H1 (cell line): ENCODE data around the gene R3HCC1L. TPM values are rescaled to one million over a fixed set of nuclear protein-coding genes. Genes with fewer than 3 reads are reported as not detected.
A peak's percentile ranks its signal among the peaks of the same experiment; 100 is the strongest.

Source experiments
- CTCF ChIA-PET: fragments of 300-600 bp; sonication (Branson Sonifier 250); formaldehyde crosslinking; loops from one replicate; lab custom pipeline; 2021; ENCODE audit not compliant: partially characterized antibody; lab: Charles Lee
- POLR2A ChIA-PET: fragments of 300-600 bp; sonication (Branson Sonifier 250); formaldehyde crosslinking; loops from one replicate; lab custom pipeline; 2021; ENCODE audit warnings: inconsistent platforms; ENCODE audit not compliant: partially characterized antibody; lab: Charles Lee
- DNase-seq, 2 experiments: peaks; one replicate each; pipeline versions ENCODE4 v3.0.0 to v3.0.0-alpha.2; 2010 to 2022; ENCODE audit warnings: low spot score in 2 of 2, low read depth in 1 of 2, mixed read lengths in 1 of 2
- FAIRE-seq: peaks from 2 replicates; lab custom pipeline; 2011; peaks lifted over from hg19 to GRCh38; lab: Jason Lieb, UNC
- H2AFZ ChIP-seq: 2 replicates; pipeline ENCODE4 v1.8.1; 2012; ENCODE audit warnings: low read length, inconsistent platforms
- H2AK5ac ChIP-seq: 2 replicates; pipeline ENCODE4 v1.6.1; 2013; ENCODE audit warnings: low read depth, low read length
- H2BK120ac ChIP-seq: replicated peaks from 2 replicates; pipeline ENCODE3; 2013; ENCODE audit warnings: low read depth, low read length, inconsistent platforms
- H2BK12ac ChIP-seq: 2 replicates; pipeline ENCODE4 v1.6.1; 2013; ENCODE audit warnings: low read depth, low read length
- H2BK15ac ChIP-seq: 2 replicates; pipeline ENCODE4 v1.6.1; 2013; ENCODE audit warnings: low read length
- H2BK20ac ChIP-seq: 2 replicates; pipeline ENCODE4 v1.6.1; 2013; ENCODE audit warnings: low read length
- H2BK5ac ChIP-seq: 2 replicates; pipeline ENCODE4 v1.6.1; 2013; ENCODE audit warnings: low read depth, low read length
- H3K14ac ChIP-seq: 2 replicates; pipeline ENCODE4 v1.6.1; 2013; ENCODE audit warnings: inconsistent platforms; ENCODE audit not compliant: insufficient read length
- H3K18ac ChIP-seq: 2 replicates; pipeline ENCODE4 v1.6.1; 2013; ENCODE audit warnings: low read length; ENCODE audit errors: extremely low read depth
- H3K23ac ChIP-seq: 2 replicates; pipeline ENCODE4 v1.6.1; 2013; ENCODE audit warnings: inconsistent platforms; ENCODE audit not compliant: insufficient read length
- H3K23me2 ChIP-seq: 2 replicates; pipeline ENCODE4 v1.6.1; 2013; ENCODE audit warnings: low read depth, low read length
- H3K27ac ChIP-seq: 2 replicates; pipeline ENCODE4 v1.6.1; 2011; ENCODE audit warnings: low read depth, low read length, inconsistent platforms
- H3K27me3 ChIP-seq, 4 experiments: replicated peaks in 1 of 4; 1 replicate in 1 of 4; 2 replicates in 3 of 4; pipeline versions ENCODE4 v1.6.1 to v1.8.1; 2011 to 2013; ENCODE audit warnings: low read length in 3 of 4, mild to moderate bottlenecking in 3 of 4, inconsistent platforms in 2 of 4, mixed read lengths in 2 of 4, moderate library complexity in 1 of 4; ENCODE audit not compliant: control insufficient read depth in 3 of 4, insufficient read depth in 3 of 4; ENCODE audit errors: extremely low read depth in 1 of 4
- H3K36me3 ChIP-seq, 4 experiments: 2 replicates each; pipeline versions ENCODE4 v1.6.1 to v1.8.1; 2011 to 2013; ENCODE audit warnings: mild to moderate bottlenecking in 4 of 4, low read length in 3 of 4, moderate library complexity in 2 of 4, control low read depth in 1 of 4, inconsistent platforms in 1 of 4; ENCODE audit not compliant: insufficient read depth in 4 of 4, control insufficient read depth in 2 of 4
- H3K4ac ChIP-seq: replicated peaks from 2 replicates; pipeline ENCODE3; 2013; ENCODE audit warnings: low read length, low read depth, mixed read lengths, inconsistent platforms; ENCODE audit not compliant: insufficient read length
- H3K4me1 ChIP-seq, 4 experiments: replicated peaks in 1 of 4; 1 replicate in 1 of 4; 2 replicates in 3 of 4; pipeline versions ENCODE4 v1.6.1 to v1.8.1; 2011 to 2013; ENCODE audit warnings: low read length in 3 of 4, inconsistent platforms in 2 of 4, mixed read lengths in 1 of 4; ENCODE audit not compliant: insufficient read depth in 4 of 4, control insufficient read depth in 3 of 4
- H3K4me2 ChIP-seq, 2 experiments: 2 replicates each; pipeline versions ENCODE4 v1.6.1 to v1.8.1; 2011 to 2013; ENCODE audit warnings: low read depth in 2 of 2, low read length in 2 of 2, control low read depth in 1 of 2, inconsistent platforms in 1 of 2, mild to moderate bottlenecking in 1 of 2; ENCODE audit not compliant: insufficient read depth in 1 of 2
- H3K4me3 ChIP-seq, 4 experiments: fragments of 200-600, 300-600 bp in 1 of 4; sonication (generic), shearing (Covaris generic), sonication (Bioruptor Twin) in 1 of 4; 2 replicates each; pipeline versions ENCODE4 v1.5.1 to v1.8.1; 2011 to 2016; ENCODE audit warnings: low read length in 4 of 4, low read depth in 3 of 4, control low read depth in 2 of 4, inconsistent platforms in 2 of 4, mild to moderate bottlenecking in 2 of 4, mixed read lengths in 1 of 4, moderate library complexity in 1 of 4; ENCODE audit not compliant: insufficient read depth in 2 of 4; ENCODE audit errors: extremely low read depth in 1 of 4
- H3K56ac ChIP-seq: replicated peaks from 2 replicates; pipeline ENCODE3; 2013; ENCODE audit warnings: low read depth, mild to moderate bottlenecking, mixed read lengths, low read length, inconsistent platforms; ENCODE audit not compliant: insufficient read length
- H3K79me1 ChIP-seq: 2 replicates; pipeline ENCODE4 v1.6.1; 2013; ENCODE audit warnings: low read depth, low read length, control low read depth
- H3K79me2 ChIP-seq, 2 experiments: 2 replicates each; pipeline versions ENCODE4 v1.6.1 to v1.8.1; 2012 to 2013; ENCODE audit warnings: low read length in 2 of 2, mild to moderate bottlenecking in 2 of 2, inconsistent platforms in 1 of 2; ENCODE audit not compliant: insufficient read depth in 2 of 2, control insufficient read depth in 1 of 2
- H3K9ac ChIP-seq, 4 experiments: replicated peaks in 1 of 4; 1 replicate in 1 of 4; 2 replicates in 3 of 4; pipeline versions ENCODE4 v1.6.1 to v1.8.1; 2011 to 2013; ENCODE audit warnings: low read depth in 3 of 4, low read length in 3 of 4, control low read depth in 2 of 4, mild to moderate bottlenecking in 2 of 4, moderate library complexity in 2 of 4, inconsistent platforms in 1 of 4; ENCODE audit errors: extremely low read depth in 1 of 4
- H3K9me3 ChIP-seq, 2 experiments: 2 replicates each; pipeline versions ENCODE4 v1.6.1 to v1.8.1; 2012 to 2013; ENCODE audit warnings: mild to moderate bottlenecking in 2 of 2, moderate library complexity in 2 of 2, control low read depth in 1 of 2, inconsistent platforms in 1 of 2, low read depth in 1 of 2, low read length in 1 of 2, mixed read lengths in 1 of 2; ENCODE audit not compliant: insufficient read depth in 2 of 2
- H4K20me1 ChIP-seq, 2 experiments: replicated peaks in 1 of 2; 2 replicates each; pipeline versions ENCODE3 to v1.8.1; 2011 to 2013; ENCODE audit warnings: inconsistent platforms in 2 of 2, low read length in 2 of 2, mild to moderate bottlenecking in 1 of 2; ENCODE audit not compliant: insufficient read depth in 2 of 2, control insufficient read depth in 1 of 2
- H4K5ac ChIP-seq: 2 replicates; pipeline ENCODE4 v1.6.1; 2013; ENCODE audit warnings: low read length, low read depth, mixed read lengths, inconsistent platforms; ENCODE audit not compliant: insufficient read length
- H4K8ac ChIP-seq: 2 replicates; pipeline ENCODE4 v1.8.0; 2013; ENCODE audit warnings: mild to moderate bottlenecking, moderate library complexity, low read length, inconsistent platforms; ENCODE audit not compliant: insufficient read depth; ENCODE audit errors: extremely low read depth
- H4K91ac ChIP-seq: replicated peaks from 2 replicates; pipeline ENCODE3; 2013; ENCODE audit warnings: low read length, mixed read lengths, inconsistent platforms; ENCODE audit not compliant: insufficient read length
- KDM1A ChIP-seq: fragments of 200-600, 300-600 bp; sonication (generic); IDR thresholded peaks from 2 replicates; pipeline ENCODE4 v1.7.1; 2016; ENCODE audit warnings: mild to moderate bottlenecking, low read length, borderline replicate concordance
- KDM5A ChIP-seq: fragments of 200-600 bp; IDR thresholded peaks from 2 replicates; pipeline ENCODE4 v1.7.1; 2012; ENCODE audit warnings: mild to moderate bottlenecking, low read length, inconsistent platforms, mixed read lengths
- WGBS, 2 experiments: shearing (Covaris generic) in 1 of 2; methylation state at CpG; one replicate each; pipeline versions ENCODE4 v1.1.6 to v1.1.7; 2013 to 2015; ENCODE audit warnings: low lambda C conversion rate in 2 of 2, mixed read lengths in 2 of 2, inconsistent platforms in 1 of 2, low coverage in 1 of 2, missing lambda C conversion rate in 1 of 2; ENCODE audit not compliant: insufficient replicate concordance in 2 of 2, insufficient coverage in 1 of 2, insufficient read length in 1 of 2; ENCODE audit errors: extremely low coverage in 1 of 2, missing lambda C conversion rate in 1 of 2; 5-methylcytosine and 5-hydroxymethylcytosine counted together
- polyA plus RNA-seq, 7 experiments: library from polyadenylated mRNA; depleted of rRNA in 3 of 7; stranded (reverse) in 5 of 7; unstranded in 2 of 7; fragments of >200 nt in 5 of 7; fragments of 200-250 nt in 2 of 7; gene quantifications; 1 replicate in 5 of 7; 2 replicates in 1 of 7; 4 replicates in 1 of 7; pipeline versions ENCODE4 v1.2.1 to v1.2.3, GENCODE V29; 2011 to 2013; ENCODE audit warnings: missing spikeins in 2 of 7, mixed read lengths in 2 of 7
- total RNA-seq: library from RNA; stranded (reverse); fragmentation: NEBNext Ultra II Directional; extraction: Animal tissue kit (Norgen Biotek cat#: 25700); gene quantifications from 2 replicates; pipeline ENCODE4 v1.2.1, GENCODE V29; 2021

The R3HCC1L gene
- total and polyA plus RNA-seq, 2 of the 8 experiments (the other 6 are each of a cell fraction or from before 2014, with no cell fraction given): 6.9 to 13.9 TPM

- no peak overlapping the region for H3K27ac ChIP-seq
- TF ChIP-seq KDM1A (no peak), KDM5A (no peak)
- POLR2A ChIA-PET: no interaction called here
- H3K4ac ChIP-seq: no peak overlapping the region
- peaks cover 0 to 13% (median 7%) of the 10 kb centered on the region in 4 experiments; a peak in 6 of 7 replicates for H3K4me1 ChIP-seq
- H3K14ac ChIP-seq: no peak overlapping the region
- H2AK5ac ChIP-seq: no peak overlapping the region
- WGBS, 2 experiments: 71% methylated on average over 5 of the region's 5 CpGs; no CpG with 5 or more reads in 1 of the 2 experiments
- FAIRE-seq (no peak), DNase-seq (no peak)
- H2BK12ac ChIP-seq: no peak overlapping the region
- H4K8ac ChIP-seq: no peak overlapping the region
- H3K4me3 ChIP-seq: no peak overlapping the region
- no peak overlapping the region for H3K4me2 ChIP-seq
- H3K79me1 ChIP-seq: no peaks in the 10 kb centered on the region
- H4K20me1 ChIP-seq: no peaks in the 10 kb centered on the region
- no peaks in the 10 kb centered on the region for H3K36me3 ChIP-seq
- no peak overlapping the region for H2BK20ac ChIP-seq
- H2BK15ac ChIP-seq: no peak overlapping the region; the same call in 1 of the 2 replicates
- H2BK5ac ChIP-seq: no peak overlapping the region
- H4K5ac ChIP-seq: no peak overlapping the region
- no peak overlapping the region for H3K23ac ChIP-seq
- H4K91ac ChIP-seq: no peak overlapping the region
- 0 out of 2 replicates have a peak overlapping the region, but pooled peaks have one; percentile 14 for H3K18ac ChIP-seq
- H3K56ac ChIP-seq: no peak overlapping the region
- no peaks in the 10 kb centered on the region for H3K79me2 ChIP-seq
- H3K27me3 ChIP-seq: peaks cover 0 to 12% (median 5%) of the 10 kb centered on the region in 4 experiments; a peak in 4 of 7 replicates
- H2AFZ ChIP-seq: no peak overlapping the region
- CTCF ChIA-PET: interaction anchor here (0.9 to 8.3 kb wide), 6 partner anchors 17 to 46 kb away, joined by 3 to 117 read pairs (median 5); no protein-coding TSS in a partner anchor
- no peak overlapping the region for H2BK120ac ChIP-seq
- H3K23me2 ChIP-seq: peaks cover 2% of the 10 kb centered on the region; the same call in 1 of the 2 replicates
- H3K9me3 ChIP-seq: no peaks in the 10 kb centered on the region
- no peak overlapping the region for H3K9ac ChIP-seq
Observed at GRCh38 chr10:98266647-98267046, 132.2 kb downstream of the R3HCC1L start.
